ENCODE measurements around the gene SASH1. TPM values are rescaled to one million over a fixed set of nuclear protein-coding genes. Genes with fewer than 3 reads are reported as not detected.

SASH1 gene
- total and polyA plus RNA-seq, 2 of the 8 experiments (the other 6 are each of a cell fraction or from before 2014, with no cell fraction given) = 6.0 to 20.2 TPM

- no peak for TF ChIP-seq GTF2F1 (IDR thresholded peaks at IDR 0.05; ENCODE audit: borderline replicate concordance, low read depth, low read length)
- no peak for TF ChIP-seq SP1 (IDR thresholded peaks at IDR 0.05; ENCODE audit: low read depth, low read length)
- TF ChIP-seq NANOG (IDR thresholded peaks at IDR 0.05; ENCODE audit: insufficient read depth, low read depth, low read length, poor library complexity, severe bottlenecking) = no peak
These were observed 93.8 kb downstream of the SASH1 start (continued) for GRCh38 chr6:148436466-148436865.

All from H1 (cell line).